22Rv1 (cell line): Measurements from ENCODE around the gene RLF.

Source experiments
- H3K27ac ChIP-seq: fragments of 450-650 bp; 2 replicates; pipeline ENCODE4 v1.5.1; 2017
- ZFX ChIP-seq: fragments of 450-650 bp; IDR thresholded peaks from 2 replicates; pipeline ENCODE4 v1.6.1; 2017; ENCODE audit warnings: antibody characterized with exemption, borderline replicate concordance
- TF ChIP-seq, protein P1 (sequence below): fragments of 450-650 bp; IDR thresholded peaks from 2 replicates; pipeline ENCODE4 v1.5.1; 2017; ENCODE audit warnings: mild to moderate bottlenecking

Gene RLF

DNA sequence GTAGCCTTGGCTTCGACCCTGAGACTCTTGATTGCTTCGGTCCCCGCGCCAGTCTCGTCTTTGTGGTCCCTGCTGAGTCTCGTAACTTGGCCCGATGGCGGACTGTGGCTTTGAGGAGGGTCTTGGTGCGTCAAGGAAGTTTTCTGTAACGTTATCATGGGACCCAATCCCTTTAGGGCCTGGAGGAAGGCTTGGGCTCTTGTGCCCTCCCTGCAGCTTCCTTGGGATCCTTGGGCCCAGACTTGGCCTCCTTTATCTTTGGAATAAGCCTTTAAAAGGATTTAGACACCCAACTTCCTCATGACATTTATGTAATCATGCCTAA, 97.2 kb downstream of the RLF start:
- H3K27ac ChIP-seq, result peak overlapping the region; percentile 94
- no peak for TF ChIP-seq ZFX
- TF ChIP-seq, protein P1, sequence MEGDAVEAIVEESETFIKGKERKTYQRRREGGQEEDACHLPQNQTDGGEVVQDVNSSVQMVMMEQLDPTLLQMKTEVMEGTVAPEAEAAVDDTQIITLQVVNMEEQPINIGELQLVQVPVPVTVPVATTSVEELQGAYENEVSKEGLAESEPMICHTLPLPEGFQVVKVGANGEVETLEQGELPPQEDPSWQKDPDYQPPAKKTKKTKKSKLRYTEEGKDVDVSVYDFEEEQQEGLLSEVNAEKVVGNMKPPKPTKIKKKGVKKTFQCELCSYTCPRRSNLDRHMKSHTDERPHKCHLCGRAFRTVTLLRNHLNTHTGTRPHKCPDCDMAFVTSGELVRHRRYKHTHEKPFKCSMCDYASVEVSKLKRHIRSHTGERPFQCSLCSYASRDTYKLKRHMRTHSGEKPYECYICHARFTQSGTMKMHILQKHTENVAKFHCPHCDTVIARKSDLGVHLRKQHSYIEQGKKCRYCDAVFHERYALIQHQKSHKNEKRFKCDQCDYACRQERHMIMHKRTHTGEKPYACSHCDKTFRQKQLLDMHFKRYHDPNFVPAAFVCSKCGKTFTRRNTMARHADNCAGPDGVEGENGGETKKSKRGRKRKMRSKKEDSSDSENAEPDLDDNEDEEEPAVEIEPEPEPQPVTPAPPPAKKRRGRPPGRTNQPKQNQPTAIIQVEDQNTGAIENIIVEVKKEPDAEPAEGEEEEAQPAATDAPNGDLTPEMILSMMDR, result no peak

DNA sequence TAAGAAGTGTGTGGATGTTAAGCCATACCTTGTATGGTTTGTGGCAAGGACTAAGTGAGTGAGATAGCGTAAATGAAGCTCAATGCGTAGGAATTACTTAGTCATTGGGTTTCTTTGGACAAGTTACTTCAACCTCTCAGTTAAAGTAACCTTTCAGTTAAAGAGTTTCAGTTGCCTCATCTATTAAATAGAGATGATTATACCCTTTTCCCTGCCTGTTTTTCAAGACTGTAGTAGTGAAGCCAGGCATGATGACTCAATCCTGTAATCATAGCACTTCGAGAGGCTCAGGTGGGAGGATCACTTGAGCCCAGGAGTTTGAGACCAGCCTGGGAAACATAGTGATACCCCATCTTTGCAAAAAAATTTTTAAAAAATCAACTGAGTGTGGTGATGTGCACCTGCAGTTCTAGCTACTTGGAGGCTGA, 103.2 kb downstream of the RLF start:
- no peak overlapping the region for H3K27ac ChIP-seq
- TF ChIP-seq, protein P1, result no peak
- TF ChIP-seq ZFX, result no peak

DNA sequence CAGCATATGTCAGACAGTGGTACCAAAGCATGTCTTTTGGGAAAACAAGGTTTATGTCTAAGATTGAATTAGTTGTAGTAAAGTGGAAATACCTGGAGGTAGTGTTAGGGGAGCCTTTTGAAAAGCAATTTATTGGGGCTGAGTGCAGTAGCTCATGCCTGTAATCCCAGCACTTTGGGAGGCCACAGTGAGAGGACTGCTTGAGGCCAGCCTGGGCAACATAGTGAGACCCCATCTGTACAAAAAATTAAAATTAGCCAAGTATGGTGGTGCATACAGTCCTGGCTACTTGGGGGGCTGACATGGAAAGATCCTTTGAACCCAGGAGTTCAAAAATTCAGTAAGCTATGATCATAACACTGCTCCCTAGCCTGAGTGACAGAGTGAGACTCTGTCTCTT, 104.1 kb downstream of the RLF start:
- H3K27ac ChIP-seq, result no peak overlapping the region
- TF ChIP-seq ZFX, result no peak
- TF ChIP-seq, protein P1, result no peak

DNA sequence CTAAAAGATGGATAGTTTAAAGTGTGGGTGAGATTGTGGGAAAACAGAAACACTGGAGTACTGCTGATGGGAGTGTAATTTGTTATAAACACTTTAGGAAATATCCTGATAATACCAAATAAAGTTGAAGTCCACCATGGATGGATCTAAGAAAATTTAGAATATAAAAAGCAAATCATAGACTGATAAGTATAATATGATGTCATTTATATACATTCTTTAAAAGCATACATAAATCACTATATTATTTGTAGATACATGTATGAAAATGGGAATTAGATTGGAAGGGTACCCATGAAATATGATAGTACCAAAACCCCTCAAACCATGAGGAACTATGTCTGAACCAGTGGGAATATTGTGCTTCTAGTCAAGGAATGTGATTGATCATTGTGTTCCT, 104.7 kb downstream of the RLF start:
- TF ChIP-seq, protein P1, result no peak
- no peak for TF ChIP-seq ZFX
- H3K27ac ChIP-seq, result no peak overlapping the region

DNA sequence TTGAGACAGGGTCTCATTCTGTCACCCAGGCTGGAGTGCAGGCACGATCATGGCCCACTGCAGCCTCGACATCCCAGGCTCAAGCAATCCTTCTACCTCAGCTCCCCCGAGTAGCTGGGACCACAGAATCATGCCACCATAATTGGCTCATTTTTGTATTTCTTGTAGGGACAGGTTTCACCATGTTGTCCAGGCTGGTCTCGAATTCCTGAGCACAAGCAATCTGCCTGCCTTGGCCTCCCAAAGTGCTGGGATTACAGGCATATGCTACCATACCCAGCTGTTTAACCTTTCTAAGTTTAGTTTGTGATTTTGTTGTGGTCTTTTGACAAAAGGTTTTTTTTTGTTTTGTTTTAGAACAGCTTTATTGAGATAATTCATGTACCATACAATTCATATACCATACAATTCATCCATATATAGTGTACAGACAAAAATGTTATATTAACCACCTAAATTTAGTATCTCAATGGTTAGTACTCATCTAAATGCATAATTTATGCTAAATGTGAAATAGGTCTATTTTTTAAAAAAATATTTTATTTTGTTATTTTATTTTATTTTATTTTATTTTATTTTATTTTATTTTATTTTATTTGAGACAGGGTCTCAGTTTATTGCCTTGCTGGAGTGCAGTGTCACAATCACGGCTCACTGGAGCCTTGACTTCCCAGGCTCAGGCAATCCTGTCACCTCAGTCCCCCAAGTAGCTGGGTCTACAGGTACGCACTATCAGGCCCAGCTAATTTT, 105.8 kb downstream of the RLF start:
- TF ChIP-seq, protein P1, result no peak
- TF ChIP-seq ZFX, result no peak
- H3K27ac ChIP-seq, result no peak overlapping the region

DNA sequence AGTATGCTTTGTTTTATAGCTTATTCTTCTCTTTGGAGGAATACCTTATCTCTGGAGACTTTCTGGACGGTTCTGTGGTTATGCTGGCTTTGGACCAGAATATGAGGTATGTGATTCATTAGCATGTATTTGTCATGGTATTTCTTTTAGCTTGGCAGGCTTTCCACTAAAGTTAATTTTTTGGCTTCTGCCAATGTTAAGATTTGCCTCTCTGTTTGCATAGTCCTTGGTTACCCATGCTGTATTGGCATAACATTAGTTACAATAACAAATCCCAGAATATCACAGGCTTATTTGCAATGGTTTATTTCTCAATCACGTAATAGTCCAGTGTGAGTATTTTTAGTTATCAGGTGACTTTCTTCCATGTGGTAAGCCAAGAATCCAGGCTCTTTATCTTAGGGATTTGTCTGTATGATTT, 106.6 kb downstream of the RLF start:
- no peak overlapping the region for H3K27ac ChIP-seq
- TF ChIP-seq, protein P1, result no peak
- no peak for TF ChIP-seq ZFX

DNA sequence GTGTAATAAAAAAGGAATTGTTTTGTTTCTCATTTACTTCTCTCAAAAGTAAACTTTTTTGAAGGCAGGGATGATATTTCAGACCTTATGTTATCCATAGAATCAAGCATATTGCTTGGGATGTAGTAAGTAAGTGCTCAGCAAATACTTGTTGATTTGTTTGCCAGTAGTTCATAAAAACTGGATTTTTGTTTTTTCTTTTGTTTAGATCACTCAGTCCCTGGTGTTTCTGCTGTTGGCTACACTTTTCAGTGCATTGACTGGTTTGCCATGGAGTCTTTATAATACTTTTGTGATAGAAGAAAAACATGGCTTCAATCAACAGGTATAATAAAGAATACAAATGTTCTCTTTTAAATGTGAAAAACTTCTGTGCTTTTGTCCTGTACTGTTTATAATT, 107.0 kb downstream of the RLF start:
- no peak overlapping the region for H3K27ac ChIP-seq
- TF ChIP-seq, protein P1, result no peak
- no peak for TF ChIP-seq ZFX
